HG02763 (cell line): ENCODE data around the gene SLC27A5.
"Not testable (repeated sequence)": the region's sequence is repeated elsewhere in the genome, so short reads cannot be mapped to it uniquely, and the experiment has no call there.

Experiments
- ATAC-seq: cut with Tn5 transposase; IDR thresholded peaks from one replicate; pipeline ENCODE4 v1.9.1; 2021; ENCODE audit warnings: mild to moderate bottlenecking, moderate library complexity; ENCODE audit not compliant: unreplicated experiment

Gene SLC27A5

GRCh38 chr19:58471736-58472135 lies 40.1 kb downstream of the SLC27A5 start:
- no peak for ATAC-seq

GRCh38 chr19:58470837-58471543 lies 40.8 kb downstream of the SLC27A5 start:
- ATAC-seq: not testable (repeated sequence)

GRCh38 chr19:58469241-58470013 lies 42.4 kb downstream of the SLC27A5 start:
- no peak for ATAC-seq

- no peak for ATAC-seq
Observed at GRCh38 chr19:58468216-58468839, 43.5 kb downstream of the SLC27A5 start.

GRCh38 chr19:58466760-58467589 lies 44.8 kb downstream of the SLC27A5 start, which contains the start of gene ZNF324:
ZNF324 (plus strand) TSS chr19:58467080; CDS start chr19:58469186, 2,106 bp downstream.
- peak; percentile 87 for ATAC-seq

GRCh38 chr19:58466089-58466759 lies 45.6 kb downstream of the SLC27A5 start:
- no peak for ATAC-seq

- ATAC-seq: no peak
Observed at GRCh38 chr19:58460039-58460438, 51.8 kb downstream of the SLC27A5 start.

- ATAC-seq: no peak
Observed at GRCh38 chr19:58456111-58456510, 55.7 kb downstream of the SLC27A5 start.

GRCh38 chr19:58455306-58455705 lies 56.5 kb downstream of the SLC27A5 start:
- ATAC-seq: no peak

GRCh38 chr19:58453743-58454142 lies 58.0 kb downstream of the SLC27A5 start:
- no peak for ATAC-seq

- peak; percentile 97 for ATAC-seq
Observed at GRCh38 chr19:58451358-58452101, 60.3 kb downstream of the SLC27A5 start, which contains the start of gene ZNF324B. ZNF324B (plus strand) TSS chr19:58451622; CDS start chr19:58453702, 2,080 bp downstream.

GRCh38 chr19:58450856-58451357 lies 60.9 kb downstream of the SLC27A5 start:
- ATAC-seq: peak; percentile 11

- ATAC-seq: not testable (repeated sequence)
Observed at GRCh38 chr19:58449980-58450379, 61.8 kb downstream of the SLC27A5 start.

- ATAC-seq: not testable (repeated sequence)
Observed at GRCh38 chr19:58448860-58449259, 62.9 kb downstream of the SLC27A5 start.
